HepG2 (cell line): ENCODE data around the gene FUCA2. TPM values are rescaled to one million over a fixed set of nuclear protein-coding genes. Genes with fewer than 3 reads are reported as not detected.
A peak's percentile ranks its signal among the peaks of the same experiment; 100 is the strongest.

Experiments used
- AGO1 ChIP-seq: fragments of 200-400 bp; formaldehyde crosslinking; IDR thresholded peaks from 2 replicates; pipeline ENCODE4 v1.6.1; 2017; ENCODE audit warnings: mild to moderate bottlenecking, low read depth, low read length, moderate library complexity; ENCODE audit not compliant: poor library complexity, severe bottlenecking
- ATF7-NPFF ChIP-seq: sonication (generic); formaldehyde crosslinking; IDR thresholded peaks from 2 replicates; pipeline ENCODE4 v1.8.1; 2023; ENCODE audit warnings: mild to moderate bottlenecking, low read depth, missing genetic modification reagents, moderate library complexity
- HNRNPUL1 ChIP-seq: fragments of 200-400 bp; formaldehyde crosslinking; IDR thresholded peaks from 2 replicates; pipeline ENCODE4 v1.6.1; 2017; ENCODE audit warnings: low read depth, mild to moderate bottlenecking, low read length, moderate library complexity
- HOXA5 ChIP-seq: sonication (generic); formaldehyde crosslinking; IDR thresholded peaks from 2 replicates; pipeline ENCODE4 v1.4.0; 2020; ENCODE audit warnings: missing genetic modification reagents
- IKZF4 ChIP-seq: sonication (generic); formaldehyde crosslinking; IDR thresholded peaks from 2 replicates; pipeline ENCODE4 v1.5.1; 2020; ENCODE audit warnings: borderline replicate concordance, mild to moderate bottlenecking, low read depth, missing genetic modification reagents; ENCODE audit errors: not compliant biosample characterization
- ISX ChIP-seq: sonication (generic); formaldehyde crosslinking; conservative IDR thresholded peaks from 2 replicates; pipeline ENCODE4 v1.5.0; 2020; ENCODE audit warnings: missing genetic modification reagents
- KDM5B ChIP-seq: sonication (generic); formaldehyde crosslinking; IDR thresholded peaks from 2 replicates; pipeline ENCODE4 v1.4.0; 2020; ENCODE audit warnings: missing genetic modification reagents, mild to moderate bottlenecking, borderline replicate concordance
- NFYB ChIP-seq: sonication (generic); formaldehyde crosslinking; IDR thresholded peaks from 2 replicates; pipeline ENCODE4 v1.4.0; 2020; ENCODE audit warnings: missing genetic modification reagents
- POGZ ChIP-seq: sonication (generic); formaldehyde crosslinking; IDR thresholded peaks from 2 replicates; pipeline ENCODE4 v1.4.0; 2020; ENCODE audit warnings: mild to moderate bottlenecking, missing genetic modification reagents
- RAD51 ChIP-seq: fragments of 450-650 bp; IDR thresholded peaks from 2 replicates; pipeline ENCODE4 v1.6.1; 2016; ENCODE audit warnings: borderline replicate concordance
- RFX5 ChIP-seq: IDR thresholded peaks from 2 replicates; pipeline ENCODE4 v1.6.1; 2011; ENCODE audit warnings: low read depth, low read length, improper control_type of control experiment
- ZNF296 ChIP-seq: sonication (generic); formaldehyde crosslinking; conservative IDR thresholded peaks from 2 replicates; pipeline ENCODE4 v1.5.0; 2020; ENCODE audit warnings: mild to moderate bottlenecking, missing genetic modification reagents
- ZNF451 ChIP-seq: sonication (generic); formaldehyde crosslinking; IDR thresholded peaks from 2 replicates; pipeline ENCODE4 v1.5.0; 2020; ENCODE audit warnings: mild to moderate bottlenecking, missing genetic modification reagents
- ZNF496 ChIP-seq: sonication (generic); formaldehyde crosslinking; IDR thresholded peaks from 2 replicates; pipeline ENCODE4 v1.8.1; 2023; ENCODE audit warnings: mild to moderate bottlenecking, moderate library complexity, missing genetic modification reagents; ENCODE audit not compliant: insufficient replicate concordance
- polyA plus RNA-seq, 8 experiments: library from polyadenylated mRNA; depleted of rRNA in 3 of 8; stranded (reverse) in 7 of 8; unstranded in 1 of 8; fragments of >200 nt; fragmentation: Illumina TruSeq in 4 of 8; extraction: Trizol in 4 of 8; gene quantifications; 2 replicates each; pipeline versions ENCODE4 v1.2.1 to v1.2.3, GENCODE V29; 2011 to 2016; ENCODE audit warnings: low read depth in 4 of 8, missing spikeins in 1 of 8, mixed read lengths in 1 of 8; ENCODE audit not compliant: insufficient read depth in 1 of 8
- total RNA-seq, 5 experiments: library from RNA; depleted of rRNA; stranded (reverse); fragments of >200 nt; fragmentation: Illumina TruSeq; extraction: Trizol; gene quantifications; 2 replicates each; pipeline ENCODE4 v1.2.3, GENCODE V29; 2016; ENCODE audit warnings: low read depth in 1 of 5
- TF ChIP-seq, protein P1 (sequence below), 2 experiments: IDR thresholded peaks; 2 replicates each; pipeline ENCODE4 v1.6.1; 2011 to 2012; ENCODE audit warnings: low read length in 2 of 2, borderline replicate concordance in 1 of 2, low read depth in 1 of 2, mild to moderate bottlenecking in 1 of 2, moderate library complexity in 1 of 2
- TF ChIP-seq, protein P2 (sequence below): sonication (generic); formaldehyde crosslinking; IDR thresholded peaks from 2 replicates; pipeline ENCODE4 v1.5.1; 2020; ENCODE audit warnings: missing genetic modification reagents, mild to moderate bottlenecking, borderline replicate concordance
- TF ChIP-seq, protein P3 (sequence below): sonication (generic); formaldehyde crosslinking; IDR thresholded peaks from 2 replicates; pipeline ENCODE4 v1.8.1; 2023; ENCODE audit warnings: mild to moderate bottlenecking, missing genetic modification reagents
- TF ChIP-seq, protein P4 (sequence below): IDR thresholded peaks from 2 replicates; pipeline ENCODE4 v1.4.0; 2020; ENCODE audit warnings: mild to moderate bottlenecking, missing genetic modification reagents

FUCA2 gene
- total and polyA plus RNA-seq, 2 of the 13 experiments (the other 11 are each of a cell fraction or from before 2014, with no cell fraction given), result 87.4 to 144 TPM

DNA sequence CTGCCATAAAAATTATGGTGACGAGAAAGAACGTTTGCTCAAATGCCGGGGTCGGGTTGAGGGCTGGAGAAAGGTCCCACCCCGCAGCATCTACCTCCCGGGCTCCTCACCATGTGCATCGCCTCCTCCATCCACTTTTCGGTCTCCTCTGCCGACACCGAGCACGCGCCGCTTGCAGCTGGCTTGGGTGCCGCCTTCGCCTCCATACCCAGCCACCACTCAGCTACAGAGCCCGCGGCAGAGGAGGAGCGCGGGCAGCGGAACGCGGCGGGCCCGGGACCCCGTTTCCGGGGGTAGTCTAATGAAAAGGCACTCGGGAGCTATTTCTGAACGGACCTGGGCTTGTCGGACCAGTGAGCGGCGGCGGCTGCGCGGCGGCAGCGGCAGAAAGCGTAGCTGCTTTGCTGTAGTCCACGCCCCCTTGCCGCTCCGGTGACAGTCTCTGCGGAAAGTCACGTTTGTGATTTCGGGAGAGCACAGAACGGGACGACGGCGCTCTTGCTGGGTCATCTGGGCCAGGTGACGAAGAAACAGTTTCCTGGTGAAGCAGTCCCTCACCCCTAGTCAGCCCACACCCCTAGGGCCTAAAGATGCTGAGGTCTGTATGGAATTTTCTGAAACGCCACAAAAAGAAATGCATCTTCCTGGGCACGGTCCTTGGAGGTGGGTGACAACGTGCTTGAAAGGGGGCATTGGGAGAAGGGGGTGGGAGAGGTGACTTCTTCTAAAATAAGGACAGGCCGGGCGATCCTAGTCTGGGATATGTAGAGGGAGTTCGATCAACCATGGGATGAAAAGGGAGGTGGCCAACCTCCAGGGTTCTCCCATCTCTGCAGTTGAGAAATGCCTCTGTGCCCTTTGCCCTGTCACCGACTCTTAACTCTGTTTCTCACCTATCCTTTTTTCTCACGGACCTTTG lies 60.8 kb downstream of the FUCA2 start, which contains the start of the genes ADAT2 and PEX3 (continued):
- TF ChIP-seq, protein P1, sequence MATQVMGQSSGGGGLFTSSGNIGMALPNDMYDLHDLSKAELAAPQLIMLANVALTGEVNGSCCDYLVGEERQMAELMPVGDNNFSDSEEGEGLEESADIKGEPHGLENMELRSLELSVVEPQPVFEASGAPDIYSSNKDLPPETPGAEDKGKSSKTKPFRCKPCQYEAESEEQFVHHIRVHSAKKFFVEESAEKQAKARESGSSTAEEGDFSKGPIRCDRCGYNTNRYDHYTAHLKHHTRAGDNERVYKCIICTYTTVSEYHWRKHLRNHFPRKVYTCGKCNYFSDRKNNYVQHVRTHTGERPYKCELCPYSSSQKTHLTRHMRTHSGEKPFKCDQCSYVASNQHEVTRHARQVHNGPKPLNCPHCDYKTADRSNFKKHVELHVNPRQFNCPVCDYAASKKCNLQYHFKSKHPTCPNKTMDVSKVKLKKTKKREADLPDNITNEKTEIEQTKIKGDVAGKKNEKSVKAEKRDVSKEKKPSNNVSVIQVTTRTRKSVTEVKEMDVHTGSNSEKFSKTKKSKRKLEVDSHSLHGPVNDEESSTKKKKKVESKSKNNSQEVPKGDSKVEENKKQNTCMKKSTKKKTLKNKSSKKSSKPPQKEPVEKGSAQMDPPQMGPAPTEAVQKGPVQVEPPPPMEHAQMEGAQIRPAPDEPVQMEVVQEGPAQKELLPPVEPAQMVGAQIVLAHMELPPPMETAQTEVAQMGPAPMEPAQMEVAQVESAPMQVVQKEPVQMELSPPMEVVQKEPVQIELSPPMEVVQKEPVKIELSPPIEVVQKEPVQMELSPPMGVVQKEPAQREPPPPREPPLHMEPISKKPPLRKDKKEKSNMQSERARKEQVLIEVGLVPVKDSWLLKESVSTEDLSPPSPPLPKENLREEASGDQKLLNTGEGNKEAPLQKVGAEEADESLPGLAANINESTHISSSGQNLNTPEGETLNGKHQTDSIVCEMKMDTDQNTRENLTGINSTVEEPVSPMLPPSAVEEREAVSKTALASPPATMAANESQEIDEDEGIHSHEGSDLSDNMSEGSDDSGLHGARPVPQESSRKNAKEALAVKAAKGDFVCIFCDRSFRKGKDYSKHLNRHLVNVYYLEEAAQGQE (IDR thresholded peaks at IDR 0.05; ENCODE audit: borderline replicate concordance in 1 of 2, low read depth in 1 of 2, low read length in 2 of 2), result peak in 1 of 2 experiments; percentile 83; a peak in 2 of 4 replicates
- TF ChIP-seq IKZF4 (CRISPR knock-in tag), result peak; percentile 18
- TF ChIP-seq ZNF451 (CRISPR knock-in tag), result peak; percentile 95
- TF ChIP-seq ZNF296 (CRISPR knock-in tag), result no peak
- no peak for TF ChIP-seq RAD51
- peak; percentile 71 for TF ChIP-seq RFX5
- peak; percentile 92; the same call in 1 of the 2 replicates for TF ChIP-seq ISX (CRISPR knock-in tag)
- peak; percentile 87 for TF ChIP-seq NFYB
- TF ChIP-seq HNRNPUL1, result peak; percentile 92; the same call in 1 of the 2 replicates
- peak; percentile 100 for TF ChIP-seq POGZ (CRISPR knock-in tag)
- TF ChIP-seq HOXA5 (CRISPR knock-in tag), result peak; percentile 99
- TF ChIP-seq, protein P2, sequence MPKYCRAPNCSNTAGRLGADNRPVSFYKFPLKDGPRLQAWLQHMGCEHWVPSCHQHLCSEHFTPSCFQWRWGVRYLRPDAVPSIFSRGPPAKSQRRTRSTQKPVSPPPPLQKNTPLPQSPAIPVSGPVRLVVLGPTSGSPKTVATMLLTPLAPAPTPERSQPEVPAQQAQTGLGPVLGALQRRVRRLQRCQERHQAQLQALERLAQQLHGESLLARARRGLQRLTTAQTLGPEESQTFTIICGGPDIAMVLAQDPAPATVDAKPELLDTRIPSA, result peak; percentile 97
- TF ChIP-seq, protein P3, sequence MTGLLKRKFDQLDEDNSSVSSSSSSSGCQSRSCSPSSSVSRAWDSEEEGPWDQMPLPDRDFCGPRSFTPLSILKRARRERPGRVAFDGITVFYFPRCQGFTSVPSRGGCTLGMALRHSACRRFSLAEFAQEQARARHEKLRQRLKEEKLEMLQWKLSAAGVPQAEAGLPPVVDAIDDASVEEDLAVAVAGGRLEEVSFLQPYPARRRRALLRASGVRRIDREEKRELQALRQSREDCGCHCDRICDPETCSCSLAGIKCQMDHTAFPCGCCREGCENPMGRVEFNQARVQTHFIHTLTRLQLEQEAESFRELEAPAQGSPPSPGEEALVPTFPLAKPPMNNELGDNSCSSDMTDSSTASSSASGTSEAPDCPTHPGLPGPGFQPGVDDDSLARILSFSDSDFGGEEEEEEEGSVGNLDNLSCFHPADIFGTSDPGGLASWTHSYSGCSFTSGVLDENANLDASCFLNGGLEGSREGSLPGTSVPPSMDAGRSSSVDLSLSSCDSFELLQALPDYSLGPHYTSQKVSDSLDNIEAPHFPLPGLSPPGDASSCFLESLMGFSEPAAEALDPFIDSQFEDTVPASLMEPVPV (CRISPR knock-in tag), result peak; percentile 99
- peak; percentile 99 for TF ChIP-seq ATF7-NPFF (CRISPR knock-in tag)
- peak; percentile 88 for TF ChIP-seq AGO1
- TF ChIP-seq, protein P4, sequence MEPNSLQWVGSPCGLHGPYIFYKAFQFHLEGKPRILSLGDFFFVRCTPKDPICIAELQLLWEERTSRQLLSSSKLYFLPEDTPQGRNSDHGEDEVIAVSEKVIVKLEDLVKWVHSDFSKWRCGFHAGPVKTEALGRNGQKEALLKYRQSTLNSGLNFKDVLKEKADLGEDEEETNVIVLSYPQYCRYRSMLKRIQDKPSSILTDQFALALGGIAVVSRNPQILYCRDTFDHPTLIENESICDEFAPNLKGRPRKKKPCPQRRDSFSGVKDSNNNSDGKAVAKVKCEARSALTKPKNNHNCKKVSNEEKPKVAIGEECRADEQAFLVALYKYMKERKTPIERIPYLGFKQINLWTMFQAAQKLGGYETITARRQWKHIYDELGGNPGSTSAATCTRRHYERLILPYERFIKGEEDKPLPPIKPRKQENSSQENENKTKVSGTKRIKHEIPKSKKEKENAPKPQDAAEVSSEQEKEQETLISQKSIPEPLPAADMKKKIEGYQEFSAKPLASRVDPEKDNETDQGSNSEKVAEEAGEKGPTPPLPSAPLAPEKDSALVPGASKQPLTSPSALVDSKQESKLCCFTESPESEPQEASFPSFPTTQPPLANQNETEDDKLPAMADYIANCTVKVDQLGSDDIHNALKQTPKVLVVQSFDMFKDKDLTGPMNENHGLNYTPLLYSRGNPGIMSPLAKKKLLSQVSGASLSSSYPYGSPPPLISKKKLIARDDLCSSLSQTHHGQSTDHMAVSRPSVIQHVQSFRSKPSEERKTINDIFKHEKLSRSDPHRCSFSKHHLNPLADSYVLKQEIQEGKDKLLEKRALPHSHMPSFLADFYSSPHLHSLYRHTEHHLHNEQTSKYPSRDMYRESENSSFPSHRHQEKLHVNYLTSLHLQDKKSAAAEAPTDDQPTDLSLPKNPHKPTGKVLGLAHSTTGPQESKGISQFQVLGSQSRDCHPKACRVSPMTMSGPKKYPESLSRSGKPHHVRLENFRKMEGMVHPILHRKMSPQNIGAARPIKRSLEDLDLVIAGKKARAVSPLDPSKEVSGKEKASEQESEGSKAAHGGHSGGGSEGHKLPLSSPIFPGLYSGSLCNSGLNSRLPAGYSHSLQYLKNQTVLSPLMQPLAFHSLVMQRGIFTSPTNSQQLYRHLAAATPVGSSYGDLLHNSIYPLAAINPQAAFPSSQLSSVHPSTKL, result peak; percentile 93
- peak; percentile 98 for TF ChIP-seq KDM5B (CRISPR knock-in tag)
- no peak for TF ChIP-seq ZNF496
